ENCODE measurements around the gene EEIG2. TPM values are rescaled to one million over a fixed set of nuclear protein-coding genes. Genes with fewer than 3 reads are reported as not detected.

The EEIG2 gene
- total RNA-seq, 1 donor from 2014 or later, result 12.7 TPM

GRCh38 chr1:108556066-108556465 is 3.8 kb upstream of the EEIG2 start:
- Histone ChIP-seq H3K27me3 (no peaks in the 10 kb centered on the region), H3K9me3 (no peaks in the 10 kb centered on the region), H3K36me3 (no peaks in the 10 kb centered on the region), H3K4me3 (no peak overlapping the region), H3K4me1 (peaks cover 14% of the 10 kb centered on the region), H3K27ac (no peak overlapping the region)
- intact Hi-C loops (cut with DNase I), result no loop called here
- DNase-seq, result no peak
- no peak for TF ChIP-seq CTCF (IDR thresholded peaks at IDR 0.05)
- ATAC-seq, result no peak

DNA sequence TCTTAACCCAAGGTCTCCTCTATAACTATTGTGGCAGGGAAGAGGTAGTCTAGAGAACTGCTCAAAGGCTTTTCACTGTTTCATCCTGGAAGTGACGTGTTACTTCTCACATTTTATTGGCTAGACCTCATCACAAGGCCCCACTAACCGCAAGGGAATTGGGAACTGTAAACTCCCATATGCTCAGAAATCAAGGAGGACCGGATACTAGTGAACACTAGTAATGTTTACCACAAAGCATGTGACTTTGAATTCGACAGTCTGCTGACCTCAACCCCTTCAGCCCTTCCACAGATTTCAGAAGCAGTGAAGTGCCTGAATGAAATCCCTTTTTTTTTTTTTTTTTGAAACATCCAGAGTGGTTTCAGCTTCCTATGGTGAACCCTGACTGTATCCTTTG is 3.4 kb upstream of the EEIG2 start:
- Histone ChIP-seq H3K4me3 (no peak overlapping the region), H3K27me3 (no peaks in the 10 kb centered on the region), H3K27ac (peak overlapping the region; percentile 32), H3K4me1 (peaks cover 18% of the 10 kb centered on the region), H3K36me3 (no peaks in the 10 kb centered on the region), H3K9me3 (no peaks in the 10 kb centered on the region)
- intact Hi-C loops (cut with DNase I), result no loop called here
- peak; percentile 64 for ATAC-seq
- TF ChIP-seq CTCF (IDR thresholded peaks at IDR 0.05), result no peak
- no peak for DNase-seq

DNA sequence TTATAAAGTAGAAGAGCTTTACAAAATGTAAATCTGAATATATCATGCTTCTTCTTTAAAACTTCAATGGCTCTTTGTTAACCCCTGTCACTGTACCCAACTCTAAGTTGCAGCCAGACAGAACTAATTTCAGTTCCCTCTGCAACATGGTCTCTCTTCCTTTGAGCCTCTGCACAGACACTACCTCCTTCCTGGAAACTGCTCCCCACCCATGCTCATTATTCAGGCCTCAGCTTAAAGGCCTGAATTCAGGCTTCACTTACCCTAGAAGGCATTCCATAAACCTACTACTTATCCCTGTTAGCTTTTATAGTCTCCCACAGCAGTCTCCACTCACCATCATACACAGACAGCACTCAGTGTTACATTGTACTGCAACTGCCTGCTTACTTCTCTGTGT is 2.6 kb upstream of the EEIG2 start:
- Histone ChIP-seq H3K4me1 (peaks cover 26% of the 10 kb centered on the region), H3K4me3 (no peak overlapping the region), H3K9me3 (no peaks in the 10 kb centered on the region), H3K27me3 (no peaks in the 10 kb centered on the region), H3K27ac (peak overlapping the region; percentile 32), H3K36me3 (no peaks in the 10 kb centered on the region)
- intact Hi-C loops (cut with DNase I), result no loop called here
- DNase-seq (no peak), ATAC-seq (no peak)
- no peak for TF ChIP-seq CTCF (IDR thresholded peaks at IDR 0.05)

GRCh38 chr1:108560189-108560873 is 431 bp downstream of the EEIG2 start:
- DNase-seq (peak; percentile 69), ATAC-seq (peak; percentile 16)

GRCh38 chr1:108560874-108561459 is 1.1 kb downstream of the EEIG2 start:
- peak; percentile 54 for ATAC-seq
- TF ChIP-seq CTCF (IDR thresholded peaks at IDR 0.05), result peak; percentile 1
- no peaks in the 10 kb centered on the region for H3K27me3 ChIP-seq
- H3K4me1 ChIP-seq, result peaks cover 29% of the 10 kb centered on the region
- peak; percentile 66 for DNase-seq
- peak overlapping the region; percentile 71 for H3K27ac ChIP-seq
- intact Hi-C loops (cut with DNase I), result no loop called here
- no peaks in the 10 kb centered on the region for H3K36me3 ChIP-seq
- H3K4me3 ChIP-seq, result peak overlapping the region; percentile 71
- no peaks in the 10 kb centered on the region for H3K9me3 ChIP-seq

More at GRCh38 chr1:108560189-108560873, 431 bp downstream of the EEIG2 start:
- Histone ChIP-seq H3K4me1 (peaks cover 29% of the 10 kb centered on the region), H3K27ac (peak overlapping the region; percentile 71), H3K9me3 (no peaks in the 10 kb centered on the region), H3K36me3 (no peaks in the 10 kb centered on the region), H3K27me3 (no peaks in the 10 kb centered on the region), H3K4me3 (peak overlapping the region; percentile 71)
- intact Hi-C loops (cut with DNase I), result no loop called here
- TF ChIP-seq CTCF (IDR thresholded peaks at IDR 0.05), result peak; percentile 3
